Measurements from ENCODE around the gene GATM.
A peak's percentile ranks its signal among the peaks of the same experiment; 100 is the strongest.
"Not testable (repeated sequence)": the region's sequence is repeated elsewhere in the genome, so short reads cannot be mapped to it uniquely, and the experiment has no call there.

The GATM gene

GRCh38 chr15:45354711-45355110 lies 23.6 kb downstream of the GATM start:
- no peak for DNase-seq (ENCODE audit: low read depth in 2 of 2)

- DNase-seq (ENCODE audit: low read depth in 2 of 2): no peak
Observed at GRCh38 chr15:45351227-45351626, 27.1 kb downstream of the GATM start.

- DNase-seq (ENCODE audit: low read depth in 2 of 2): no peak
Observed at GRCh38 chr15:45349623-45350022, 28.7 kb downstream of the GATM start.

- DNase-seq (ENCODE audit: low read depth in 2 of 2): no peak
Observed at GRCh38 chr15:45347989-45348388, 30.4 kb downstream of the GATM start.

- DNase-seq (ENCODE audit: low read depth in 2 of 2): no peak
Observed at GRCh38 chr15:45347033-45347432, 31.3 kb downstream of the GATM start.

GRCh38 chr15:45346381-45346780 lies 32.0 kb downstream of the GATM start:
- DNase-seq (ENCODE audit: low read depth in 2 of 2): no peak

GRCh38 chr15:45343258-45343860 lies 35.0 kb downstream of the GATM start:
- no peak for DNase-seq (ENCODE audit: low read depth in 2 of 2)

GRCh38 chr15:45341790-45342189 lies 36.6 kb downstream of the GATM start:
- DNase-seq (ENCODE audit: low read depth in 2 of 2): no peak

GRCh38 chr15:45340429-45340828 lies 37.9 kb downstream of the GATM start:
- DNase-seq (ENCODE audit: low read depth in 2 of 2): no peak

GRCh38 chr15:45338417-45338816 lies 39.9 kb downstream of the GATM start:
- peak in 1 of 2 donors; percentile 2 for DNase-seq (ENCODE audit: low read depth in 2 of 2)

GRCh38 chr15:45337224-45337623 lies 41.1 kb downstream of the GATM start:
- DNase-seq (ENCODE audit: low read depth in 2 of 2): no peak

GRCh38 chr15:45333550-45333949 lies 44.8 kb downstream of the GATM start:
- DNase-seq (ENCODE audit: low read depth in 2 of 2): no peak

- no peak for DNase-seq (ENCODE audit: low read depth in 2 of 2)
Observed at GRCh38 chr15:45332694-45333093, 45.6 kb downstream of the GATM start.

GRCh38 chr15:45331972-45332371 lies 46.4 kb downstream of the GATM start:
- DNase-seq (ENCODE audit: low read depth in 2 of 2): no peak

- no peak for DNase-seq (ENCODE audit: low read depth in 2 of 2)
Observed at GRCh38 chr15:45328663-45329062, 49.7 kb downstream of the GATM start.

- no peak for DNase-seq (ENCODE audit: low read depth in 2 of 2)
Observed at GRCh38 chr15:45326741-45327140, 51.6 kb downstream of the GATM start.

GRCh38 chr15:45326280-45326679 lies 52.1 kb downstream of the GATM start:
- DNase-seq (ENCODE audit: low read depth in 2 of 2): no peak

- no peak for DNase-seq (ENCODE audit: low read depth in 2 of 2)
Observed at GRCh38 chr15:45320581-45321205, 57.7 kb downstream of the GATM start.

GRCh38 chr15:45319472-45320214 lies 58.7 kb downstream of the GATM start:
- DNase-seq (ENCODE audit: low read depth in 2 of 2): no peak

GRCh38 chr15:45314960-45315359 lies 63.4 kb downstream of the GATM start:
- no peak for DNase-seq (ENCODE audit: low read depth in 2 of 2)

- not testable (repeated sequence) for DNase-seq (ENCODE audit: low read depth in 2 of 2)
Observed at GRCh38 chr15:45314117-45314516, 64.2 kb downstream of the GATM start.

All from stimulated activated CD8-positive, alpha-beta memory T cell treated with anti-CD3 and anti-CD28 coated beads, Interleukin-7, amount 100 ng/mL, for 4 hours (primary cell).